SK-N-SH treated with all-trans-retinoic acid at 6 μM for 48 hours (cell line): ENCODE measurements around the gene CTIF.

ENCODE experiments used
- ATAC-seq: fragments of 200-7000 bp; cut with Tn5 transposase; 3 replicates; pipeline ENCODE4 v1.9.1; 2020; ENCODE audit warnings: mild to moderate bottlenecking, moderate library complexity
- ARNTL ChIP-seq: fragments of 450-650 bp; formaldehyde crosslinking; IDR thresholded peaks from 2 replicates; pipeline ENCODE4 v1.5.0; 2020; ENCODE audit warnings: low read depth, mild to moderate bottlenecking, moderate library complexity, borderline replicate concordance
- BACH2 ChIP-seq: fragments of 250-450 bp; sonication (Bioruptor Pico); IDR thresholded peaks from 2 replicates; pipeline ENCODE4 v1.9.0; 2021; ENCODE audit warnings: mild to moderate bottlenecking, borderline replicate concordance
- CSDC2 ChIP-seq: fragments of 250-450 bp; sonication (Bioruptor Pico); IDR thresholded peaks from 2 replicates; pipeline ENCODE4 v1.5.0; 2020; ENCODE audit warnings: mild to moderate bottlenecking, moderate library complexity
- ESRRG ChIP-seq: fragments of 250-450 bp; sonication (Bioruptor Pico); IDR thresholded peaks from 2 replicates; pipeline ENCODE4 v1.6.1; 2021; ENCODE audit warnings: mild to moderate bottlenecking
- ISL1 ChIP-seq: fragments of 250-450 bp; sonication (Bioruptor Pico); IDR thresholded peaks from 2 replicates; pipeline ENCODE4 v2.1.2; 2022; ENCODE audit warnings: mild to moderate bottlenecking, moderate library complexity
- PPARA ChIP-seq: fragments of 250-450 bp; sonication (Bioruptor Pico); IDR thresholded peaks from 2 replicates; pipeline ENCODE4 v1.5.0; 2020; ENCODE audit warnings: mild to moderate bottlenecking, borderline replicate concordance
- RARB ChIP-seq: fragments of 250-450 bp; sonication (Bioruptor Pico); IDR thresholded peaks from 2 replicates; pipeline ENCODE4 v1.8.0; 2021; ENCODE audit warnings: mild to moderate bottlenecking, moderate library complexity
- TCF4 ChIP-seq: fragments of 250-450 bp; sonication (Bioruptor Pico); IDR thresholded peaks from 2 replicates; pipeline ENCODE4 v1.8.0; 2021; ENCODE audit warnings: mild to moderate bottlenecking, moderate library complexity, borderline replicate concordance
- TOX ChIP-seq: fragments of 250-450 bp; sonication (Bioruptor Pico); IDR thresholded peaks from 2 replicates; pipeline ENCODE4 v1.8.0; 2021; ENCODE audit warnings: mild to moderate bottlenecking, moderate library complexity, borderline replicate concordance
- ZC3H10 ChIP-seq: fragments of 250-450 bp; sonication (Bioruptor Pico); IDR thresholded peaks from 2 replicates; pipeline ENCODE4 v1.5.1; 2021; ENCODE audit warnings: mild to moderate bottlenecking, moderate library complexity
- ZFP3 ChIP-seq: fragments of 250-450 bp; sonication (Bioruptor Pico); IDR thresholded peaks from 2 replicates; pipeline ENCODE4 v1.5.0; 2020; ENCODE audit warnings: mild to moderate bottlenecking, moderate library complexity
- ZFP30 ChIP-seq: fragments of 450-650 bp; formaldehyde crosslinking; IDR thresholded peaks from 2 replicates; pipeline ENCODE4 v1.5.0; 2022; ENCODE audit warnings: mild to moderate bottlenecking, moderate library complexity
- ZNF565 ChIP-seq: fragments of 450-650 bp; formaldehyde crosslinking; conservative IDR thresholded peaks from 2 replicates; pipeline ENCODE4 v1.5.0; 2020; ENCODE audit warnings: low read depth, mild to moderate bottlenecking, moderate library complexity
- ZNF70 ChIP-seq: fragments of 450-650 bp; formaldehyde crosslinking; IDR thresholded peaks from 2 replicates; pipeline ENCODE4 v1.5.0; 2020; ENCODE audit warnings: mild to moderate bottlenecking, moderate library complexity
- ZNF8 ChIP-seq: fragments of 450-650 bp; formaldehyde crosslinking; IDR thresholded peaks from 2 replicates; pipeline ENCODE4 v1.5.0; 2020; ENCODE audit warnings: mild to moderate bottlenecking, moderate library complexity
- TF ChIP-seq, protein P1 (sequence below): fragments of 250-450 bp; sonication (Bioruptor Pico); IDR thresholded peaks from 2 replicates; pipeline ENCODE4 v1.5.0; 2020; ENCODE audit warnings: mild to moderate bottlenecking, moderate library complexity
- TF ChIP-seq, protein P2 (sequence below): fragments of 250-450 bp; sonication (Bioruptor Pico); IDR thresholded peaks from 2 replicates; pipeline ENCODE4 v1.8.0; 2021; ENCODE audit warnings: low read depth, mild to moderate bottlenecking, moderate library complexity, borderline replicate concordance
- TF ChIP-seq, protein P3 (sequence below): fragments of 250-450 bp; sonication (Bioruptor Pico); IDR thresholded peaks from 2 replicates; pipeline ENCODE4 v1.5.1; 2020; ENCODE audit warnings: low read depth, mild to moderate bottlenecking, moderate library complexity
- TF ChIP-seq, protein P4 (sequence below): fragments of 250-450 bp; sonication (Bioruptor Pico); IDR thresholded peaks from 2 replicates; pipeline ENCODE4 v1.8.0; 2020; ENCODE audit warnings: mild to moderate bottlenecking, moderate library complexity, borderline replicate concordance

CTIF gene

DNA sequence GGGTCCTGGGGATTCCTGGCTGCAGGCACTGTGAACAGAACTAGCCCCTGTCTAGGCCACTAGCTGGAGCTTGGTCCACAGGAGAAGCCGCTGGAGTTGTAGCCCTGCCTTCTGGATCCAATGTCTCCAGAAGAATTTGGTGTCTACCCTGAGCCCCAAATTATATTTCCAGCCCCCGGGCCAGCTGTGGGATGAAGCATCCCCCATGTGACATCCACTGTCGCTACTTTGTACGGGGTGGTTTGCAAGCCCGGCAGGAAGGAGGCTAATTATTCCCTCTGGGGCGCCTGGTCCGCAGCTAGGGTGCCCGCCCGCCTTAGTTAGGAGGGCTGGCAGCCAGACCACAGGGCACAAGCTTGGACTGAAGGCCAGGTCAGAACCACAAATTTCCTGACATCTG, 305.4 kb downstream of the CTIF start (continued):
- TF ChIP-seq, protein P1, sequence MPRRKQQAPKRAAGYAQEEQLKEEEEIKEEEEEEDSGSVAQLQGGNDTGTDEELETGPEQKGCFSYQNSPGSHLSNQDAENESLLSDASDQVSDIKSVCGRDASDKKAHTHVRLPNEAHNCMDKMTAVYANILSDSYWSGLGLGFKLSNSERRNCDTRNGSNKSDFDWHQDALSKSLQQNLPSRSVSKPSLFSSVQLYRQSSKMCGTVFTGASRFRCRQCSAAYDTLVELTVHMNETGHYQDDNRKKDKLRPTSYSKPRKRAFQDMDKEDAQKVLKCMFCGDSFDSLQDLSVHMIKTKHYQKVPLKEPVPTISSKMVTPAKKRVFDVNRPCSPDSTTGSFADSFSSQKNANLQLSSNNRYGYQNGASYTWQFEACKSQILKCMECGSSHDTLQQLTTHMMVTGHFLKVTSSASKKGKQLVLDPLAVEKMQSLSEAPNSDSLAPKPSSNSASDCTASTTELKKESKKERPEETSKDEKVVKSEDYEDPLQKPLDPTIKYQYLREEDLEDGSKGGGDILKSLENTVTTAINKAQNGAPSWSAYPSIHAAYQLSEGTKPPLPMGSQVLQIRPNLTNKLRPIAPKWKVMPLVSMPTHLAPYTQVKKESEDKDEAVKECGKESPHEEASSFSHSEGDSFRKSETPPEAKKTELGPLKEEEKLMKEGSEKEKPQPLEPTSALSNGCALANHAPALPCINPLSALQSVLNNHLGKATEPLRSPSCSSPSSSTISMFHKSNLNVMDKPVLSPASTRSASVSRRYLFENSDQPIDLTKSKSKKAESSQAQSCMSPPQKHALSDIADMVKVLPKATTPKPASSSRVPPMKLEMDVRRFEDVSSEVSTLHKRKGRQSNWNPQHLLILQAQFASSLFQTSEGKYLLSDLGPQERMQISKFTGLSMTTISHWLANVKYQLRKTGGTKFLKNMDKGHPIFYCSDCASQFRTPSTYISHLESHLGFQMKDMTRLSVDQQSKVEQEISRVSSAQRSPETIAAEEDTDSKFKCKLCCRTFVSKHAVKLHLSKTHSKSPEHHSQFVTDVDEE (CRISPR knock-in tag): no peak
- TF ChIP-seq ZFP3: no peak
- TF ChIP-seq RARB: no peak
- TF ChIP-seq, protein P2, sequence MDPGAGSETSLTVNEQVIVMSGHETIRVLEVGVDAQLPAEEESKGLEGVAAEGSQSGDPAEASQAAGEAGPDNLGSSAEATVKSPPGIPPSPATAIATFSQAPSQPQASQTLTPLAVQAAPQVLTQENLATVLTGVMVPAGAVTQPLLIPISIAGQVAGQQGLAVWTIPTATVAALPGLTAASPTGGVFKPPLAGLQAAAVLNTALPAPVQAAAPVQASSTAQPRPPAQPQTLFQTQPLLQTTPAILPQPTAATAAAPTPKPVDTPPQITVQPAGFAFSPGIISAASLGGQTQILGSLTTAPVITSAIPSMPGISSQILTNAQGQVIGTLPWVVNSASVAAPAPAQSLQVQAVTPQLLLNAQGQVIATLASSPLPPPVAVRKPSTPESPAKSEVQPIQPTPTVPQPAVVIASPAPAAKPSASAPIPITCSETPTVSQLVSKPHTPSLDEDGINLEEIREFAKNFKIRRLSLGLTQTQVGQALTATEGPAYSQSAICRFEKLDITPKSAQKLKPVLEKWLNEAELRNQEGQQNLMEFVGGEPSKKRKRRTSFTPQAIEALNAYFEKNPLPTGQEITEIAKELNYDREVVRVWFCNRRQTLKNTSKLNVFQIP (CRISPR knock-in tag): no peak
- TF ChIP-seq, all 23 proteins: peak for 0

DNA sequence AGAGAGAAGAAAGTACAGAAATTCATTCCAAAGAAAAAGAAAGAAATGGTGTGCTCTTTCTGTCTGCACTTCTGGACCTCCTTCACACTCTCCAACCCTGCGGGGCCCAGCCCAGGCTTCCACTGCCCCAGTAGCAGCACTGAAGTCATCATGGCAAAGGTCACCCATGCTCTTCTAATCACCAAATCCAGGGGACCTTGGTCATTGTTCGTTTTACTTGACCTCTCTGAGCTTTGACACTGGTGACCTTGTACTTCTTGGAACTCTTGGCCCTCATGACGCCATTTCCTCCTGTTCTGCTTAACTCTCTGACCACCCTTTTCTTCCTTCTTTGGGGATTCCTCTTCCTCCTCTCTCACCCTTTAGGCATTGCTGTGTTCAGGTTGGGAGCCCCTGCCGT, 306.3 kb downstream of the CTIF start:
- TF ChIP-seq ZNF565 (CRISPR knock-in tag) (no peak), PPARA (CRISPR knock-in tag) (no peak), ARNTL (CRISPR knock-in tag) (no peak), TCF4 (no peak), RARB (no peak), ISL1 (CRISPR knock-in tag) (no peak), ESRRG (CRISPR knock-in tag) (no peak), ZNF70 (CRISPR knock-in tag) (no peak), ZC3H10 (no peak), BACH2 (no peak), ZNF8 (CRISPR knock-in tag) (no peak), ZFP30 (no peak), CSDC2 (CRISPR knock-in tag) (no peak)
- TF ChIP-seq, protein P3, sequence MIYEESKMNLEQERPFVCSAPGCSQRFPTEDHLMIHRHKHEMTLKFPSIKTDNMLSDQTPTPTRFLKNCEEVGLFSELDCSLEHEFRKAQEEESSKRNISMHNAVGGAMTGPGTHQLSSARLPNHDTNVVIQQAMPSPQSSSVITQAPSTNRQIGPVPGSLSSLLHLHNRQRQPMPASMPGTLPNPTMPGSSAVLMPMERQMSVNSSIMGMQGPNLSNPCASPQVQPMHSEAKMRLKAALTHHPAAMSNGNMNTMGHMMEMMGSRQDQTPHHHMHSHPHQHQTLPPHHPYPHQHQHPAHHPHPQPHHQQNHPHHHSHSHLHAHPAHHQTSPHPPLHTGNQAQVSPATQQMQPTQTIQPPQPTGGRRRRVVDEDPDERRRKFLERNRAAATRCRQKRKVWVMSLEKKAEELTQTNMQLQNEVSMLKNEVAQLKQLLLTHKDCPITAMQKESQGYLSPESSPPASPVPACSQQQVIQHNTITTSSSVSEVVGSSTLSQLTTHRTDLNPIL (CRISPR knock-in tag): no peak
- TF ChIP-seq, protein P1 (CRISPR knock-in tag): no peak
- TF ChIP-seq, protein P4, sequence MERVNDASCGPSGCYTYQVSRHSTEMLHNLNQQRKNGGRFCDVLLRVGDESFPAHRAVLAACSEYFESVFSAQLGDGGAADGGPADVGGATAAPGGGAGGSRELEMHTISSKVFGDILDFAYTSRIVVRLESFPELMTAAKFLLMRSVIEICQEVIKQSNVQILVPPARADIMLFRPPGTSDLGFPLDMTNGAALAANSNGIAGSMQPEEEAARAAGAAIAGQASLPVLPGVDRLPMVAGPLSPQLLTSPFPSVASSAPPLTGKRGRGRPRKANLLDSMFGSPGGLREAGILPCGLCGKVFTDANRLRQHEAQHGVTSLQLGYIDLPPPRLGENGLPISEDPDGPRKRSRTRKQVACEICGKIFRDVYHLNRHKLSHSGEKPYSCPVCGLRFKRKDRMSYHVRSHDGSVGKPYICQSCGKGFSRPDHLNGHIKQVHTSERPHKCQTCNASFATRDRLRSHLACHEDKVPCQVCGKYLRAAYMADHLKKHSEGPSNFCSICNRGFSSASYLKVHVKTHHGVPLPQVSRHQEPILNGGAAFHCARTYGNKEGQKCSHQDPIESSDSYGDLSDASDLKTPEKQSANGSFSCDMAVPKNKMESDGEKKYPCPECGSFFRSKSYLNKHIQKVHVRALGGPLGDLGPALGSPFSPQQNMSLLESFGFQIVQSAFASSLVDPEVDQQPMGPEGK (CRISPR knock-in tag): no peak
- ATAC-seq: no peak

DNA sequence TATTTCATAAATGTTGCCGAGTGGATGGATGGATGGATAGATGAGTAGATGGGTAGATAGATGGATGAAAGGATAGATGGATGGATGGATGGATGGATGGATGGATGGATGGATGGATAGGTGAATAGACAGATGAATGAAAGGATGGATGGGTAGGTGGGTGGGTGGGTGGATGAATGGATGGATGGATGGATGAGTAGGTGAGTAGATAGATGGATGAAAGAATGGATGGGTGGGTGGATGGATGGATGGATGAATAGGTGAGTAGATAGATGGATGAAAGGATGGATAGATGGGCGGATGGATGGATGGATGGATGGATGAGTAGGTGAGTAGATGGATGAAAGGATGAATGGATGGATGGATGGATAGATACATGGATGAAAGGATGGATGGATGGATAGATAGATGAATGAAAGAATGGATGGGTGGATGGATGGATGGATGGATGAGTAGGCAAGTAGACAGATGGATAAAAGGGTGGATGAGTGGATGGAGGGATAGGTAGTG, 307.6 kb downstream of the CTIF start:
- TF ChIP-seq ZFP30 (no peak), TOX (CRISPR knock-in tag) (no peak), RARB (no peak), ZNF70 (CRISPR knock-in tag) (no peak), ZFP3 (no peak), ZC3H10 (no peak), ESRRG (CRISPR knock-in tag) (no peak), ZNF565 (CRISPR knock-in tag) (no peak), PPARA (CRISPR knock-in tag) (no peak), CSDC2 (CRISPR knock-in tag) (no peak), TCF4 (no peak), ARNTL (CRISPR knock-in tag) (no peak), ISL1 (CRISPR knock-in tag) (no peak)
- TF ChIP-seq, protein P3 (CRISPR knock-in tag): no peak
- TF ChIP-seq, protein P4 (CRISPR knock-in tag): no peak
- TF ChIP-seq, protein P2 (CRISPR knock-in tag): no peak

More for the DNA sequence above, 307.6 kb downstream of the CTIF start:
- no peak for ATAC-seq
